PC-9 (cell line): ENCODE measurements around the gene GRIA1. TPM values are rescaled to one million over a fixed set of nuclear protein-coding genes. Genes with fewer than 3 reads are reported as not detected.

Source experiments
- BruUV-seq: library from RNA; stranded (reverse); fragments of 400-500 nt; replicated peaks from 2 replicates; lab custom pipeline; 2021; lab: Mats Ljungman, UMichigan
- CTCF ChIA-PET: fragments of 300-600 bp; sonication (Branson Sonifier 250); formaldehyde crosslinking; loops from one replicate; lab custom pipeline; 2022; ENCODE audit warnings: antibody characterized with exemption; lab: Charles Lee
- POLR2A ChIA-PET: fragments of 300-600 bp; sonication (Branson Sonifier 250); formaldehyde crosslinking; loops from one replicate; lab custom pipeline; 2022; ENCODE audit warnings: antibody characterized with exemption; ENCODE audit not compliant: unreplicated experiment; lab: Charles Lee
- DNase-seq, 2 experiments: peaks; one replicate each; pipeline versions ENCODE4 v3.0.0 to v3.0.0-alpha.2; 2015 to 2022; ENCODE audit warnings: mixed read lengths in 1 of 2
- H2AFZ ChIP-seq: fragments of 200-600 bp; sonication (generic); 2 replicates; pipeline ENCODE4 v1.8.1; 2017; ENCODE audit warnings: antibody characterized with exemption
- H3F3A ChIP-seq: fragments of 200-600 bp; sonication (generic); 2 replicates; pipeline ENCODE4 v1.8.1; 2017; ENCODE audit warnings: antibody characterized with exemption, mild to moderate bottlenecking, low read depth; ENCODE audit not compliant: insufficient read depth
- H3K27ac ChIP-seq: fragments of 200-600 bp; sonication (generic); 2 replicates; pipeline ENCODE4 v1.6.1; 2016; ENCODE audit warnings: mixed run types
- H3K27me3 ChIP-seq: fragments of 200-600 bp; sonication (generic); 2 replicates; pipeline ENCODE4 v1.6.1; 2016; ENCODE audit warnings: low read depth, mixed run types; ENCODE audit not compliant: insufficient read depth
- H3K36me3 ChIP-seq: fragments of 200-600 bp; sonication (generic); 2 replicates; pipeline ENCODE4 v1.6.1; 2016; ENCODE audit warnings: low read depth, mixed run types
- H3K4me1 ChIP-seq: fragments of 200-600 bp; sonication (generic); replicated peaks from 2 replicates; pipeline ENCODE4 v1.6.1; 2016; ENCODE audit warnings: mixed run types; ENCODE audit not compliant: insufficient read depth
- H3K4me2 ChIP-seq: fragments of 200-600 bp; sonication (generic); 2 replicates; pipeline ENCODE4 v1.6.1; 2017; ENCODE audit warnings: mixed run types
- H3K4me3 ChIP-seq: fragments of 200-600 bp; sonication (generic); 2 replicates; pipeline ENCODE4 v1.6.1; 2016; ENCODE audit warnings: mixed run types
- H3K79me2 ChIP-seq: fragments of 200-600 bp; sonication (generic); 2 replicates; pipeline ENCODE4 v1.6.1; 2017; ENCODE audit warnings: low read depth, mixed run types
- H3K9me2 ChIP-seq: fragments of 200-600 bp; sonication (generic); 2 replicates; pipeline ENCODE4 v1.8.1; 2017; ENCODE audit warnings: mild to moderate bottlenecking; ENCODE audit not compliant: insufficient read depth
- H3K9me3 ChIP-seq: fragments of 200-600 bp; sonication (generic); 2 replicates; pipeline ENCODE4 v1.8.1; 2016; ENCODE audit warnings: low read depth; ENCODE audit not compliant: insufficient read depth
- H4K20me1 ChIP-seq: fragments of 200-600 bp; sonication (generic); 2 replicates; pipeline ENCODE4 v1.8.1; 2017; ENCODE audit not compliant: insufficient read depth
- EZH2 ChIP-seq: fragments of 200-600 bp; sonication (generic); IDR thresholded peaks from 2 replicates; pipeline ENCODE4 v1.8.0; 2017; ENCODE audit warnings: antibody characterized with exemption, low read depth
- intact Hi-C: fragments of 100-400 bp; cut with micrococcal nuclease; formaldehyde crosslinking; loops from one replicate; pipeline ENCODE4 v1.10.0; 2022; ENCODE audit not compliant: unreplicated experiment
- total RNA-seq: library from RNA; stranded (reverse); gene quantifications from 2 replicates; pipeline ENCODE4 v1.2.3, GENCODE V29; 2021
- TF ChIP-seq, protein P1 (sequence below): fragments of 200-600 bp; sonication (generic); conservative IDR thresholded peaks from 2 replicates; pipeline ENCODE4 v1.6.1; 2017; ENCODE audit warnings: mixed run types, antibody characterized with exemption, mild to moderate bottlenecking, moderate library complexity

GRIA1 gene
- total RNA-seq, 1 experiment from 2014 or later: not detected

DNA sequence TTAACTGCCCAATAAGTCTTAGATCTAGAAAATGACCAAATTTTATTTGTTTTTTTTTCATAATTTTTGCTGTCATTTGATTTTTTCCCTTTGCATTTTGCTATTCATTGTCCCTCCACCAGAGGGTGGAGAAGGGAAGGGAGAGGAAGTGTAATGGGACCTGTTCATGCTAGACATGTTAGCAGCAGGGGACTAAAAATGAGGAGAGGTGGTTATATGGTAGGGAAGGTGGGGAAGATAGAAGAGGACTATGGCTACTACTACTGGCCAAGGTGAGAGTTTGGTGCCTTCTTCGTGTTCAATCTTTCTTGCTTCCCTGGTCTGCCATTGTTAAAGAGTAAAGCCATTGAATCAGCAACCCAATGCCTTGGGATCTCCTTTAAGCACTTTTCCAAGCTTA is 6.4 kb downstream of the GRIA1 start:
- Histone ChIP-seq H2AFZ (no peak overlapping the region), H3K4me2 (no peak overlapping the region), H3F3A (no peaks in the 10 kb centered on the region), H3K9me3 (no peaks in the 10 kb centered on the region), H3K9me2 (no peaks in the 10 kb centered on the region), H3K4me3 (no peak overlapping the region), H3K27ac (no peak overlapping the region), H3K36me3 (no peaks in the 10 kb centered on the region), H4K20me1 (no peaks in the 10 kb centered on the region), H3K79me2 (no peaks in the 10 kb centered on the region), H3K27me3 (peaks cover 25% of the 10 kb centered on the region), H3K4me1 (no peaks in the 10 kb centered on the region)
- CTCF ChIA-PET: interaction anchor here (0.7 kb wide), 1 partner anchor 467 kb away, joined by 4 read pairs; no protein-coding TSS in a partner anchor
- intact Hi-C loops: loop anchor here (1.0 to 5.0 kb wide), 4 partner anchors 130 to 468 kb away; no protein-coding TSS in a partner anchor
- TF ChIP-seq, protein P1, sequence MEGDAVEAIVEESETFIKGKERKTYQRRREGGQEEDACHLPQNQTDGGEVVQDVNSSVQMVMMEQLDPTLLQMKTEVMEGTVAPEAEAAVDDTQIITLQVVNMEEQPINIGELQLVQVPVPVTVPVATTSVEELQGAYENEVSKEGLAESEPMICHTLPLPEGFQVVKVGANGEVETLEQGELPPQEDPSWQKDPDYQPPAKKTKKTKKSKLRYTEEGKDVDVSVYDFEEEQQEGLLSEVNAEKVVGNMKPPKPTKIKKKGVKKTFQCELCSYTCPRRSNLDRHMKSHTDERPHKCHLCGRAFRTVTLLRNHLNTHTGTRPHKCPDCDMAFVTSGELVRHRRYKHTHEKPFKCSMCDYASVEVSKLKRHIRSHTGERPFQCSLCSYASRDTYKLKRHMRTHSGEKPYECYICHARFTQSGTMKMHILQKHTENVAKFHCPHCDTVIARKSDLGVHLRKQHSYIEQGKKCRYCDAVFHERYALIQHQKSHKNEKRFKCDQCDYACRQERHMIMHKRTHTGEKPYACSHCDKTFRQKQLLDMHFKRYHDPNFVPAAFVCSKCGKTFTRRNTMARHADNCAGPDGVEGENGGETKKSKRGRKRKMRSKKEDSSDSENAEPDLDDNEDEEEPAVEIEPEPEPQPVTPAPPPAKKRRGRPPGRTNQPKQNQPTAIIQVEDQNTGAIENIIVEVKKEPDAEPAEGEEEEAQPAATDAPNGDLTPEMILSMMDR: peak; percentile 74
- TF ChIP-seq EZH2: no peak
- POLR2A ChIA-PET: no interaction called here
- no TSS peak for BruUV-seq
- peak in 1 of 2 experiments; percentile 8 for DNase-seq

DNA sequence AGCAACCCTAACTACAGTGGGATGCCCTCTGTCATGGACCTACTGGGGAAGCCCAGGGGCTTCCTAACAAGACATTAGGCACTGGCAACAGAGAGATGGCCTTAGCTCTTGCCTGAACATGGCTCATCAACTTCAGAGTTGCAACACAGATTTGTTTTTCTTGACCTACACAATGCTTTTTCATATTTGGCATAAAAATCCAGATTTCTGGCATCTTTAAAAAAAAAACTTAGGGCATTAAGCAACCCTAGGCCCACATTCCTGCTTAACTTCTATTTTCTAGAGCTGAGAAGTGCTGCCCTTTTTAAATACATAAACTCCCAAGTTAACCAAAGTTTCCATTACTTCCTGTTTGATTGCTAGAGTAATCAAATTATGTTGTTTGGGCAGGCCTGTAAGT is 8.0 kb downstream of the GRIA1 start:
- no peak overlapping the region for H3K27ac ChIP-seq
- TF ChIP-seq, protein P1: no peak
- no peak for TF ChIP-seq EZH2
- H3K4me2 ChIP-seq: no peak overlapping the region
- DNase-seq: no peak
- no peaks in the 10 kb centered on the region for H3K9me2 ChIP-seq
- H3K4me3 ChIP-seq: no peak overlapping the region
- no peaks in the 10 kb centered on the region for H3K36me3 ChIP-seq
- ChIA-PET POLR2A (no interaction called here), CTCF (no interaction called here)
- intact Hi-C loops: loop anchor here (5.0 kb wide), 2 partner anchors 129 to 259 kb away; no protein-coding TSS in a partner anchor
- no peaks in the 10 kb centered on the region for H3K79me2 ChIP-seq
- H4K20me1 ChIP-seq: no peaks in the 10 kb centered on the region
- H3K9me3 ChIP-seq: no peaks in the 10 kb centered on the region
- H3K27me3 ChIP-seq: peaks cover 10% of the 10 kb centered on the region
- H3K4me1 ChIP-seq: no peaks in the 10 kb centered on the region
- BruUV-seq: no TSS peak
- no peaks in the 10 kb centered on the region for H3F3A ChIP-seq
- H2AFZ ChIP-seq: no peak overlapping the region

DNA sequence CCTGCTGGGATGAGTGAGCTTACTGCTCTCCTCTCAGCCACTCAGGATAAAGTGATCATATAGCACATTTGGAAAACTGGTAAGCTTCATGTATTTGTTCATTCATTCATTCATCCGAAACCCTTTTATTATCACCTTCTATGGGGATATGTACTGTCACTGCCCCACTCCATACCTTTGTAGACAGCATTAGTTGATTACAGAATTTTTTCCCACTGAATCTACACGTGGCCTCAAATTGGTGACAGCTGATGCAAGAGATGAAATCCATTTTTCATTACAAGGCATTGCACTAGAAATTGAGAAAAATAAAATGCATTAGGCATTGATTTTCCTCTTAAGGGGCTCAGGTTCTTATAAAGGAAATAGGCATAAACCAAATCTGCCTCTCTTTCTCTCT is 9.7 kb downstream of the GRIA1 start:
- ChIA-PET CTCF (no interaction called here), POLR2A (no interaction called here)
- Histone ChIP-seq H3K27me3 (no peaks in the 10 kb centered on the region; the same call in 1 of the 2 replicates), H3K27ac (no peak overlapping the region), H3K4me2 (no peak overlapping the region), H3K4me3 (no peak overlapping the region), H3K79me2 (no peaks in the 10 kb centered on the region), H2AFZ (no peak overlapping the region), H3K9me2 (no peaks in the 10 kb centered on the region), H3K4me1 (no peaks in the 10 kb centered on the region), H4K20me1 (no peaks in the 10 kb centered on the region), H3F3A (no peaks in the 10 kb centered on the region), H3K36me3 (no peaks in the 10 kb centered on the region), H3K9me3 (no peaks in the 10 kb centered on the region)
- TF ChIP-seq EZH2: no peak
- TF ChIP-seq, protein P1: no peak
- intact Hi-C loops: no loop called here
- no TSS peak for BruUV-seq
- no peak for DNase-seq
